K562 (cell line): ENCODE results near the gene NCAM2. TPM values are rescaled to one million over a fixed set of nuclear protein-coding genes. Genes with fewer than 3 reads are reported as not detected.

Experiments
- ATAC-seq: fragments of 200-7000 bp; cut with Tn5 transposase; 3 replicates; pipeline ENCODE4 v1.9.1; 2020; ENCODE audit warnings: moderate library complexity
- BruUV-seq: library from RNA; stranded (reverse); fragments of 400-500 nt; replicated peaks from 2 replicates; lab custom pipeline; 2021; lab: Mats Ljungman, UMichigan
- CTCF ChIA-PET: fragments of 300-600 bp; formaldehyde crosslinking; extraction: SDS; loops from one replicate; lab custom pipeline; 2021; ENCODE audit warnings: low intra/inter-chr PET ratio; lab: Yijun Ruan, JAX
- POLR2A ChIA-PET: fragments of 300-600, 350-650 bp; sonication (Branson Sonifier 250); formaldehyde crosslinking; extraction: SDS; loops from one replicate; lab custom pipeline; 2021; ENCODE audit warnings: antibody characterized with exemption, inconsistent platforms; lab: Yijun Ruan, JAX
- DNase-seq, 4 experiments: peaks; one replicate each; pipeline versions ENCODE4 v3.0.0 to v3.0.0-alpha.2; 2011 to 2018; ENCODE audit warnings: low spot score in 3 of 4, mixed read lengths in 3 of 4; ENCODE audit errors: extremely low read depth in 1 of 4
- FAIRE-seq: peaks from 2 replicates; lab custom pipeline; 2011; peaks lifted over from hg19 to GRCh38; lab: Jason Lieb, UNC
- H2AFZ ChIP-seq: 2 replicates; pipeline ENCODE4 v1.6.0; 2011; ENCODE audit warnings: low read depth, low read length, control low read depth, inconsistent platforms
- H3K27ac ChIP-seq: fragments of 200-600 bp; 3 replicates; pipeline ENCODE4 v1.8.0; 2011; ENCODE audit warnings: low read depth, mild to moderate bottlenecking, control low read depth, inconsistent platforms, low read length, moderate library complexity, mixed read lengths; ENCODE audit errors: extremely low read depth
- H3K27me3 ChIP-seq, 2 experiments: fragments of 300-600 bp in 1 of 2; 2 replicates in 1 of 2; 3 replicates in 1 of 2; pipeline versions ENCODE4 v1.6.0 to v1.8.0; 2011; ENCODE audit warnings: inconsistent platforms in 2 of 2, low read length in 2 of 2, mild to moderate bottlenecking in 1 of 2, mixed read lengths in 1 of 2, moderate library complexity in 1 of 2; ENCODE audit not compliant: control insufficient read depth in 2 of 2, insufficient read depth in 2 of 2
- H3K36me3 ChIP-seq: fragments of 300-600 bp; 3 replicates; pipeline ENCODE4 v1.8.0; 2011; ENCODE audit warnings: mild to moderate bottlenecking, low read length, inconsistent platforms; ENCODE audit not compliant: control insufficient read depth, insufficient read depth
- H3K4me1 ChIP-seq, 2 experiments: fragments of 200-600 bp in 1 of 2; replicated peaks in 1 of 2; 2 replicates in 1 of 2; 3 replicates in 1 of 2; pipeline versions ENCODE4 v1.5.1 to v1.8.0; 2011; ENCODE audit warnings: inconsistent platforms in 2 of 2, low read length in 2 of 2, mild to moderate bottlenecking in 1 of 2, mixed read lengths in 1 of 2, moderate library complexity in 1 of 2; ENCODE audit not compliant: control insufficient read depth in 2 of 2, insufficient read depth in 2 of 2
- H3K4me2 ChIP-seq: 2 replicates; pipeline ENCODE4 v1.6.1; 2011; ENCODE audit warnings: low read length, control low read depth, inconsistent platforms, mixed read lengths; ENCODE audit not compliant: insufficient read depth
- H3K4me3 ChIP-seq: fragments of 200-600 bp; sonication (generic), shearing (Covaris generic); 2 replicates; pipeline ENCODE4 v1.5.1; 2016; ENCODE audit warnings: control low read depth, inconsistent platforms
- H3K79me2 ChIP-seq: fragments of 200-600 bp; 3 replicates; pipeline ENCODE4 v1.8.0; 2011; ENCODE audit warnings: low read length, inconsistent platforms; ENCODE audit not compliant: control insufficient read depth, insufficient read depth
- H3K9ac ChIP-seq, 2 experiments: 2 replicates each; pipeline versions ENCODE4 v1.6.0 to v1.6.1; 2011; ENCODE audit warnings: low read depth in 2 of 2, low read length in 2 of 2, control low read depth in 1 of 2, inconsistent platforms in 1 of 2, mild to moderate bottlenecking in 1 of 2, mixed read lengths in 1 of 2; ENCODE audit not compliant: insufficient read depth in 1 of 2
- H3K9me1 ChIP-seq: one replicate; pipeline ENCODE4 v1.6.0; 2011; ENCODE audit warnings: inconsistent platforms, mild to moderate bottlenecking, low read length, moderate library complexity; ENCODE audit not compliant: control insufficient read depth, insufficient read depth
- H3K9me3 ChIP-seq: replicated peaks from 2 replicates; pipeline ENCODE4 v1.5.1; 2011; ENCODE audit warnings: low read depth, low read length, inconsistent platforms; ENCODE audit not compliant: control insufficient read depth, insufficient read depth
- H4K20me1 ChIP-seq: replicated peaks from 2 replicates; pipeline ENCODE4 v1.6.1; 2011; ENCODE audit warnings: low read length, inconsistent platforms, mixed read lengths; ENCODE audit not compliant: control insufficient read depth, insufficient read depth
- CEBPB ChIP-seq: fragments of 450-650 bp; IDR thresholded peaks from 2 replicates; pipeline ENCODE4 v1.6.1; 2016; ENCODE audit warnings: missing genetic modification characterization, missing compliant biosample characterization
- CEBPG ChIP-seq, 3 experiments: fragments of 200-800 bp in 1 of 3; sonication (Bioruptor generic) in 1 of 3; sonication (generic) in 1 of 3; formaldehyde crosslinking in 1 of 3; IDR thresholded peaks in 2 of 3; conservative IDR thresholded peaks in 1 of 3; 2 replicates each; pipeline versions ENCODE4 v1.6.1 to v1.8.0; 2016 to 2022; ENCODE audit warnings: missing compliant biosample characterization in 2 of 3, missing genetic modification characterization in 2 of 3, mild to moderate bottlenecking in 1 of 3, missing genetic modification reagents in 1 of 3
- NCOA4 ChIP-seq: fragments of 450-650 bp; IDR thresholded peaks from 2 replicates; pipeline ENCODE4 v1.6.1; 2018; ENCODE audit warnings: mild to moderate bottlenecking; ENCODE audit not compliant: partially characterized antibody
- SMARCE1 ChIP-seq: fragments of 450-650 bp; IDR thresholded peaks from 2 replicates; pipeline ENCODE4 v1.7.1; 2016; ENCODE audit warnings: mild to moderate bottlenecking
- WGBS: fragments of 100-300 bp; shearing (Covaris generic); methylation state at CpG from one replicate; pipeline ENCODE4 v1.1.6; 2016; ENCODE audit warnings: low coverage, mixed read lengths; ENCODE audit not compliant: insufficient coverage; ENCODE audit errors: missing lambda C conversion rate; 5-methylcytosine and 5-hydroxymethylcytosine counted together
- in situ Hi-C: fragments of 300-500 bp; cut with MboI; formaldehyde crosslinking; loops from 4 replicates; pipeline ENCODE4 v1.15.0; 2018; ENCODE audit warnings: inconsistent platforms, mixed read lengths
- intact Hi-C: fragments of 100-400 bp; cut with micrococcal nuclease; formaldehyde crosslinking; loops from 2 replicates; pipeline ENCODE4 v1.14.2; 2022
- polyA plus RNA-seq, 8 experiments: library from polyadenylated mRNA; depleted of rRNA in 4 of 8; stranded (reverse) in 5 of 8; unstranded in 3 of 8; fragments of >200 nt; fragmentation: Nextera tagmentation in 2 of 8; fragmentation: Illumina TruSeq in 1 of 8; extraction: Ambion mirVana in 2 of 8; extraction: Trizol in 1 of 8; gene quantifications; 2 replicates each; pipeline versions ENCODE4 v1.2.1 to v1.2.3, GENCODE V29; 2011 to 2014; ENCODE audit warnings: inconsistent platforms in 1 of 8, missing spikeins in 1 of 8
- total RNA-seq, 7 experiments: library from RNA; depleted of rRNA in 6 of 7; stranded (reverse); fragments of >200 nt in 6 of 7; fragmentation: Illumina TruSeq in 2 of 7; extraction: Trizol in 2 of 7; gene quantifications; 2 replicates each; pipeline versions ENCODE4 v1.2.1 to v1.2.3, GENCODE V29; 2011 to 2021; ENCODE audit warnings: low replicate concordance in 1 of 7
- TF ChIP-seq, protein P1 (sequence below), 2 experiments: fragments of 450-650 bp in 1 of 2; sonication (generic) in 1 of 2; formaldehyde crosslinking in 1 of 2; IDR thresholded peaks in 1 of 2; conservative IDR thresholded peaks in 1 of 2; 2 replicates each; pipeline versions ENCODE4 v1.6.1 to v1.8.1; 2016 to 2023; ENCODE audit warnings: mild to moderate bottlenecking in 2 of 2, moderate library complexity in 2 of 2, inconsistent platforms in 1 of 2, missing genetic modification reagents in 1 of 2

The NCAM2 gene
- total and polyA plus RNA-seq, 9 of the 15 experiments (the other 6 are each of a cell fraction or from before 2014, with no cell fraction given) = 14.0 to 58.2 (median 27.8) TPM

DNA sequence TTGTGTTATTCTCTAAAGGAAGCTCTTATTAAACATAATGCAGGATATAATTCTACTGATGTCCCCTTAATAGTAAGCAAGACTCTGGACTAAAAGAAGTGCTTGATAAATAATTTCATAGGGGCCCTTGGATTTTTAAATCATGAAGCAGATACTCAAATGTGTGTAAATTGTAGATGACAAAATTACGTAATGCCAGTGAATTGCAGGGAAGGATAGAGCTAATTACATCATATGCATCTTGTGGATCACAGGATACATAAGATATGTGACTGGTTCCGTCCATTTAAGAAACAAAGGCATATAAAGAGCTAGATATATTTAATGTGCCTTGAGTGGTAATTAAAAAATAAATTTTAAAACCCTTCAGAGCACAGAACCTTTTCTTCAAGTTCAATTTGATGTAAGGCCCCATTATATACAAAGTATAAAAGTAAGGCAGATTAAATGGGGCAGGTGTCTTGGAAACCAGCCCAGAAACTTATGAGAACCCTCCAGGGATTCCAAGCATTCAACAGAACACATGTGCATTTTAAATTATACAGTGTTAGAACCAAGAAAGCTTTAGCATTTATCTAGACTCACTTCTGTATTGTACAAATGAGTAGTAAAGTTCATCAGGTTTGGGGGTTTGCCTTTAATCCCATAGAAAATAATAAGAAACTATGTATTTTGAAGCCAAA lies 190.4 kb downstream of the NCAM2 start:
- POLR2A ChIA-PET = interaction anchor here (1.0 to 1.5 kb wide), 2 partner anchors 9 kb away, joined by 3 to 7 read pairs; no protein-coding TSS in a partner anchor
- Histone ChIP-seq H2AFZ (no peak overlapping the region), H3K27me3 (no peaks in the 10 kb centered on the region), H3K9ac (no peak overlapping the region), H4K20me1 (no peaks in the 10 kb centered on the region), H3K4me2 (no peak overlapping the region), H3K9me3 (no peaks in the 10 kb centered on the region), H3K36me3 (no peaks in the 10 kb centered on the region), H3K9me1 (no peaks in the 10 kb centered on the region), H3K4me1 (peaks cover 2 to 19% of the 10 kb centered on the region in 2 experiments; a peak in 2 of 5 replicates), H3K4me3 (no peak overlapping the region), H3K79me2 (peaks cover 98% of the 10 kb centered on the region), H3K27ac (no peak overlapping the region)
- no peak for DNase-seq
- intact Hi-C loops (no loop called here), in situ Hi-C loops (no loop called here)
- 71% methylated on average over 2 of the region's 2 CpGs for WGBS
- no peak for FAIRE-seq
- TF ChIP-seq NCOA4 (no peak), CEBPB (peak; percentile 79), SMARCE1 (no peak), CEBPG (CRISPR knock-in tag; IDR thresholded peaks at IDR 0.05) (no peak), CEBPG (tag; conservative IDR thresholded peaks at IDR 0.05 in 1 of 2, IDR thresholded peaks at IDR 0.05 in 1 of 2) (peak; percentile 54 to 57)
- TF ChIP-seq, protein P1, sequence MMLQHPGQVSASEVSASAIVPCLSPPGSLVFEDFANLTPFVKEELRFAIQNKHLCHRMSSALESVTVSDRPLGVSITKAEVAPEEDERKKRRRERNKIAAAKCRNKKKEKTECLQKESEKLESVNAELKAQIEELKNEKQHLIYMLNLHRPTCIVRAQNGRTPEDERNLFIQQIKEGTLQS (IDR thresholded peaks at IDR 0.05) = peak; percentile 19; the same call in 1 of the 2 replicates
- TF ChIP-seq, protein P1 (CRISPR knock-in tag; conservative IDR thresholded peaks at IDR 0.05) = no peak
- CTCF ChIA-PET = no interaction called here
- no TSS peak for BruUV-seq
- ATAC-seq = no peak
